Measurements from ENCODE around the gene TDRD1.

DNA sequence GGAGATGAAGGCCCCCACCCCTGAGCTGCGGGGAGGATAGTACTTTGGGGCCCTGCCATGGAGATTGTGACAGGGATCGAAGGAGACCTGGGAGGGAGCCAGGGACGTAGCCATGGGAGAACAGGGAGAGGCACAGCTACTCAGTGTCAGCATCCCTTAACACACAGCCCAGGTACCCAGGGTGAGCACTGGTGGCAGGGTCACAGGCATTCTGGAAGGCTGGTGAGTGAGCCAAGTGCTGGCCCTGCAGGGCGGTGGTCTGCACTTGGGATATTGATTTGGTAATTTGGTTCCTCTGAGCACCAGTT lies 99.7 kb downstream of the TDRD1 start:
- TF ChIP-seq, protein P1, sequence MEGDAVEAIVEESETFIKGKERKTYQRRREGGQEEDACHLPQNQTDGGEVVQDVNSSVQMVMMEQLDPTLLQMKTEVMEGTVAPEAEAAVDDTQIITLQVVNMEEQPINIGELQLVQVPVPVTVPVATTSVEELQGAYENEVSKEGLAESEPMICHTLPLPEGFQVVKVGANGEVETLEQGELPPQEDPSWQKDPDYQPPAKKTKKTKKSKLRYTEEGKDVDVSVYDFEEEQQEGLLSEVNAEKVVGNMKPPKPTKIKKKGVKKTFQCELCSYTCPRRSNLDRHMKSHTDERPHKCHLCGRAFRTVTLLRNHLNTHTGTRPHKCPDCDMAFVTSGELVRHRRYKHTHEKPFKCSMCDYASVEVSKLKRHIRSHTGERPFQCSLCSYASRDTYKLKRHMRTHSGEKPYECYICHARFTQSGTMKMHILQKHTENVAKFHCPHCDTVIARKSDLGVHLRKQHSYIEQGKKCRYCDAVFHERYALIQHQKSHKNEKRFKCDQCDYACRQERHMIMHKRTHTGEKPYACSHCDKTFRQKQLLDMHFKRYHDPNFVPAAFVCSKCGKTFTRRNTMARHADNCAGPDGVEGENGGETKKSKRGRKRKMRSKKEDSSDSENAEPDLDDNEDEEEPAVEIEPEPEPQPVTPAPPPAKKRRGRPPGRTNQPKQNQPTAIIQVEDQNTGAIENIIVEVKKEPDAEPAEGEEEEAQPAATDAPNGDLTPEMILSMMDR (IDR thresholded peaks at IDR 0.05): no peak
- TF ChIP-seq EZH2 (IDR thresholded peaks at IDR 0.05; ENCODE audit: borderline replicate concordance, insufficient read depth, low read depth, low read length, poor library complexity, severe bottlenecking): no peak

Data from B cell (primary cell).